ENCODE data around the gene RRBP1.
A peak's percentile ranks its signal among the peaks of the same experiment; 100 is the strongest.

Gene RRBP1

DNA sequence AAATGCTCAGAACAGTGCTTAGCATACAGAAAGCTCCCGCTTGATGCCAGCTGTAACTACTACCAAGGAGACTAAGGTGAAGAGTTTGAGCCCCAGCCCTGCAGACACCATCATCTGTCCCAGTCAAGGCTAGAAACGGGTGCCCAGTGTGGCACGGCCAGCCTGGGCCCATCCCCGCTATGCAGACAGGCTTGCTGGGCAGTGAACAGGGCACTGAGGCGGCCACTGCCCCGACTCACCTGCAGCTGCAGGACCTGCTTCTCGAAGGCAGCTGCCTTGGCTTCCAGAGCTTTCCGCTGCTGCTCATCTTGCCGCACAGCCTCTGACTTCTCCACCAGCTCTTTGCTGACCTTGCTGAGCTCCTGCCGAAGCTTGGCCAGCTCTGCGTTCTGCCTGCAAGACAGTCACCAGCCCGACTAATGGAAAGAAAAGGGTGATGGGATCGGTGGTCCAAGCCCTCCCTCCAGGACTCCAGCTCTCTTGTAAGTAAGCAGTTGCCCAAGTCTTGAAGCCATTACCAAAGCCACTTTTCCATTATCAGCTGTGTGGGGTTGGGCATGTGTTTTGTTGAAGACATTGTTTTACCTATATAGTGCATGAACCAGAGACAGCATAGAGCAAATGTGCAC lies 48.7 kb downstream of the RRBP1 start:
- H3K4me1 Mint-ChIP-seq, result peaks cover 43% of the 10 kb centered on the region
- H3K9me3 Mint-ChIP-seq, result no peaks in the 10 kb centered on the region
- TF ChIP-seq CTCF (IDR thresholded peaks at IDR 0.05; ENCODE audit: unreplicated experiment in 3 of 3), result no peak
- peak overlapping the region in 2 of 3 experiments; percentile 33 to 50 for H3K27ac Mint-ChIP-seq
- H3K27me3 Mint-ChIP-seq (ENCODE audit: low read depth), result no peaks in the 10 kb centered on the region
- H3K4me3 Mint-ChIP-seq, result no peak overlapping the region
- peaks cover 48% of the 10 kb centered on the region for H3K36me3 Mint-ChIP-seq (ENCODE audit: low read depth)

GRCh38 chr20:17631576-17632319 lies 50.3 kb downstream of the RRBP1 start:
- Mint-ChIP-seq H3K27ac (no peak overlapping the region), H3K4me1 (peaks cover 32% of the 10 kb centered on the region), H3K27me3 (ENCODE audit: low read depth) (no peaks in the 10 kb centered on the region), H3K9me3 (no peaks in the 10 kb centered on the region), H3K4me3 (no peak overlapping the region), H3K36me3 (ENCODE audit: low read depth) (peaks cover 55% of the 10 kb centered on the region)
- no peak for TF ChIP-seq CTCF (IDR thresholded peaks at IDR 0.05; ENCODE audit: unreplicated experiment in 3 of 3)

- Mint-ChIP-seq H3K9me3 (no peaks in the 10 kb centered on the region), H3K4me3 (no peak overlapping the region), H3K27me3 (ENCODE audit: low read depth) (no peaks in the 10 kb centered on the region), H3K36me3 (ENCODE audit: low read depth) (peaks cover 53% of the 10 kb centered on the region), H3K4me1 (peaks cover 22% of the 10 kb centered on the region), H3K27ac (no peak overlapping the region)
- TF ChIP-seq CTCF (IDR thresholded peaks at IDR 0.05; ENCODE audit: unreplicated experiment in 3 of 3), result no peak
Observed at GRCh38 chr20:17630806-17631195, 51.2 kb downstream of the RRBP1 start.

DNA sequence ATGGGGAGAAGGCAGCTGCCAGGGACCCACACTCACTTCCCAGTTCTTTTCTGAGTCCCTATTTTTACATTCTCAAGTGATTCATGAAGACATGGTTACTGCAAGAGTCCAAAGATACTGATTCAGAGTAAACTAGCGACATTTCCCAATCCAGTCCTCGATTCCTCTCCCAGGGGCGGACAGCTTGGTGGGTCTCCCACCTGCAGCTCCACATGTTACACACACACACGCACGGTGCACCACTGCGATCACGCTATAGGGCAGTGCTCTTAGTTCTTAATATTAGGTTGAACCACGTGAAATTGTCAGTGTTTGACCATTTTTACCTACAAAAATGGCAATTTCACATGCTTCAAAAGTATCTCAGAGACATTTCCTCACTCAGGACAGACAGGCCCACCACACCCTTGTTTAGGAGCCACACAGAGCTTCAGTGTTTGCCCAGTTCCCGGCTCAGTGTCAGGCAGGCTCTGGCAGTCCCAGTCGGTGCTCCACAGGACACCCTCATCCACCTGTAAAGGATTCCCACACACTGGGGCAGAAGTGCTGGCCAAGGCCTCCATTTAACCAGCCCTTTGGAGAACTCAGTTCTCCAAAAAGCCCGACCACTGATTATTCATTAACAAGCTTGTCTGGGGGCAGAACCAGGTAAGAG lies 51.8 kb downstream of the RRBP1 start:
- Mint-ChIP-seq H3K4me1 (peaks cover 17% of the 10 kb centered on the region), H3K36me3 (ENCODE audit: low read depth) (peaks cover 54% of the 10 kb centered on the region), H3K4me3 (no peak overlapping the region), H3K9me3 (no peaks in the 10 kb centered on the region), H3K27ac (no peak overlapping the region), H3K27me3 (ENCODE audit: low read depth) (no peaks in the 10 kb centered on the region)
- TF ChIP-seq CTCF (IDR thresholded peaks at IDR 0.05; ENCODE audit: unreplicated experiment in 3 of 3), result no peak

DNA sequence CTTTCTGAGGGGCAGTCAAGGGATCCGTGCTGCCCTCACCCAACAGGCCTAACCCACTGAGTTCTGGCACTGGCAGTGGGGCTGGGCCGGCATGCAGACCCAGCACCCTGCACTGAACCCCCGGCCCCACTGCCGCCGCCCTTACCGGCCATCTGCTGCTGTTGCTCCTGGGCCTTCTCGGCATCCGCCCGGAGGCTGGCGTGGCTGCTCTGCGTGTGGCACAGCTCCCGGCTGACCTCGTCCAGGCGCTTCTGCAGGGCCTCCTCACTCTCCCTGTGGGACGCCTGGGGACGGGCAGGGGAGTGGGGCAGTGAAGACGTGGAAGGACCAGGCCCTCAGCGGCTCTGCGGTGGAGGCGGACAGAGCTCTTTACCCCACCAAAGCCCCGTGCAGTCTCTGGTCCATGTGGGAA lies 52.4 kb downstream of the RRBP1 start:
- Mint-ChIP-seq H3K27me3 (ENCODE audit: low read depth) (no peaks in the 10 kb centered on the region), H3K9me3 (no peaks in the 10 kb centered on the region), H3K27ac (no peak overlapping the region), H3K36me3 (ENCODE audit: low read depth) (peaks cover 51% of the 10 kb centered on the region), H3K4me3 (no peak overlapping the region), H3K4me1 (peaks cover 12% of the 10 kb centered on the region)
- no peak for TF ChIP-seq CTCF (IDR thresholded peaks at IDR 0.05; ENCODE audit: unreplicated experiment in 3 of 3)
